Lung (tissue), 12 donors: ENCODE measurements around the gene MARCHF3. TPM values are rescaled to one million over a fixed set of nuclear protein-coding genes. Genes with fewer than 3 reads are reported as not detected.

Source experiments
- ATAC-seq: fragments of 200-7000 bp; cut with Tn5 transposase; one replicate; pipeline ENCODE4 v1.9.1; 2020; ENCODE audit warnings: moderate number of reproducible peaks; ENCODE audit not compliant: insufficient read depth, low FRiP score
- DNase-seq, 3 donors: peaks; one replicate each; pipeline ENCODE4 v3.0.0-alpha.2; 2013 to 2017
- H3K27ac ChIP-seq, 2 donors: one replicate each; pipeline ENCODE4 v1.5.1; 2013; ENCODE audit warnings: mild to moderate bottlenecking in 2 of 2, moderate library complexity in 2 of 2, control low read depth in 1 of 2, inconsistent platforms in 1 of 2, low read depth in 1 of 2, low read length in 1 of 2
- H3K27me3 ChIP-seq, 3 donors: one replicate each; pipeline ENCODE4 v1.5.1; 2013; ENCODE audit warnings: low read length in 2 of 3; ENCODE audit not compliant: control insufficient read depth in 3 of 3, insufficient read depth in 3 of 3
- H3K36me3 ChIP-seq, 4 donors: one replicate each; pipeline ENCODE4 v1.5.1; 2013; ENCODE audit warnings: low read length in 4 of 4, mild to moderate bottlenecking in 1 of 4, moderate library complexity in 1 of 4; ENCODE audit not compliant: control insufficient read depth in 4 of 4, insufficient read depth in 4 of 4
- H3K4me1 ChIP-seq, 5 donors: one replicate each; pipeline ENCODE4 v1.5.1; 2013; ENCODE audit warnings: low read length in 5 of 5, mild to moderate bottlenecking in 2 of 5, moderate library complexity in 1 of 5; ENCODE audit not compliant: control insufficient read depth in 5 of 5, insufficient read depth in 5 of 5
- H3K4me3 ChIP-seq: one replicate; pipeline ENCODE4 v1.5.1; 2013; ENCODE audit warnings: mild to moderate bottlenecking, control low read depth, moderate library complexity
- H3K9ac ChIP-seq, 2 donors: one replicate each; pipeline ENCODE4 v1.5.1; 2013; ENCODE audit warnings: low read length in 2 of 2, control low read depth in 1 of 2; ENCODE audit not compliant: insufficient read depth in 1 of 2
- H3K9me3 ChIP-seq, 4 donors: one replicate each; pipeline ENCODE4 v1.5.1; 2013; ENCODE audit warnings: low read length in 3 of 4, mild to moderate bottlenecking in 1 of 4, moderate library complexity in 1 of 4; ENCODE audit not compliant: control insufficient read depth in 4 of 4, insufficient read depth in 3 of 4
- WGBS, 2 donors: extraction: QIAGEN DNeasy Blood & Tissue Kit; methylation state at CpG; one replicate each; pipeline ENCODE4 v1.1.7; 2013; 5-methylcytosine and 5-hydroxymethylcytosine counted together
- polyA plus RNA-seq, 2 donors: library from polyadenylated mRNA; stranded (reverse); fragments of 200-250 nt; gene quantifications; one replicate each; pipeline ENCODE4 v1.2.1, GENCODE V29; 2013
- total RNA-seq, 2 donors: library from RNA; depleted of rRNA in 1 of 2; stranded (reverse); fragments of >200 nt in 1 of 2; gene quantifications; one replicate each; pipeline ENCODE4 v1.2.1, GENCODE V29; 2014 to 2021
- TF ChIP-seq, protein P1 (sequence below): IDR thresholded peaks from 2 replicates; pipeline ENCODE4 v1.5.1; 2012; ENCODE audit warnings: mild to moderate bottlenecking; ENCODE audit errors: control extremely low read depth, extremely low read depth
- donor health status: control.
- donor health status: control.
- donor health status: Bipolar disorder and iron deficiency.
- donor health status: healthy.
- donor health status: DM: yes; HTN: yes; CAD: no.

The MARCHF3 gene
- total and polyA plus RNA-seq, 4 donors: 3.7 to 17.0 (median 13.1) TPM

DNA sequence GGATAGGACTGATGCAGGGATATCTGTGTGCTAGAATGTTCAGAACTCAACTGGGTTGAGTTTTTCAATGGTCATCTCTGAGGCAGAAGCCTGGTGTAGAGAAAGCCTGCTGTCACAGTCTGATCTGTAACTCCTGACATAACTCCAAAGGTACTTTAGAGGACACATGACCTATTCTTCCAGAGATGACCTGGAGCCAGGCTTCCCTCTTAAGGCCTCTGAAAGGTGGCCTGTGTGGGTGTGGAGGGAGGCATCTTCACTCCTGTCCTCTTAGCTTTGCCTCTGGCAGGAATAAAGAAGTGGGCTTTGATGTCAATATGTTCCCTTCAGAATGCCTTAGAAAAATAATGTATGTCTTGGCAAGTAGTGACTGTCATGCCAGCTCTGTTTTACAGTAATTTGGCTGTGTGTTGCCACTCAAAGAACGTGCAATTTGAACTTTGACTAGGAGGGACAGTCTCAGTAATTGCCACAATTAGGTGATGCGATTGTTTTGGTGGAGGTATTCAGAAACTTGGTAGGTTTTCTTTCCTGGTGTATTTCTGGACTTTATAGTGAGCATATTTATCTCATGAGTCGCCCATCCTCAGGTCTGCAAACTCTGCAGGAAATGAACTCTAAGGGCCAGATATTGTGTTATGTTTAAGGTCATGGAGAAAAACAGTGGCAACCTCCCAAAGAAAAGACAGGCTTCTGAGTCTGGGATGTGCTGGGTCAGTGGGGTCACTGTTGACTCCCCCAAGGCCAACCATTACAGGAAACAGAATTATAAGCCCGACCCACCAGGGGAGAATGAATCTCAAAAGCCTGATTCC lies 46.2 kb upstream of the MARCHF3 start:
- Histone ChIP-seq H3K9me3 (no peaks in the 10 kb centered on the region), H3K27ac (no peak overlapping the region), H3K4me3 (no peak overlapping the region), H3K36me3 (no peaks in the 10 kb centered on the region), H3K9ac (no peak overlapping the region), H3K27me3 (no peaks in the 10 kb centered on the region), H3K4me1 (peaks cover 0 to 6% (median 0%) of the 10 kb centered on the region in 5 donors)
- TF ChIP-seq, protein P1, sequence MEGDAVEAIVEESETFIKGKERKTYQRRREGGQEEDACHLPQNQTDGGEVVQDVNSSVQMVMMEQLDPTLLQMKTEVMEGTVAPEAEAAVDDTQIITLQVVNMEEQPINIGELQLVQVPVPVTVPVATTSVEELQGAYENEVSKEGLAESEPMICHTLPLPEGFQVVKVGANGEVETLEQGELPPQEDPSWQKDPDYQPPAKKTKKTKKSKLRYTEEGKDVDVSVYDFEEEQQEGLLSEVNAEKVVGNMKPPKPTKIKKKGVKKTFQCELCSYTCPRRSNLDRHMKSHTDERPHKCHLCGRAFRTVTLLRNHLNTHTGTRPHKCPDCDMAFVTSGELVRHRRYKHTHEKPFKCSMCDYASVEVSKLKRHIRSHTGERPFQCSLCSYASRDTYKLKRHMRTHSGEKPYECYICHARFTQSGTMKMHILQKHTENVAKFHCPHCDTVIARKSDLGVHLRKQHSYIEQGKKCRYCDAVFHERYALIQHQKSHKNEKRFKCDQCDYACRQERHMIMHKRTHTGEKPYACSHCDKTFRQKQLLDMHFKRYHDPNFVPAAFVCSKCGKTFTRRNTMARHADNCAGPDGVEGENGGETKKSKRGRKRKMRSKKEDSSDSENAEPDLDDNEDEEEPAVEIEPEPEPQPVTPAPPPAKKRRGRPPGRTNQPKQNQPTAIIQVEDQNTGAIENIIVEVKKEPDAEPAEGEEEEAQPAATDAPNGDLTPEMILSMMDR: no peak
- ATAC-seq: no peak
- no peak for DNase-seq
- WGBS, 2 donors: 67 to 84% methylated on average over 4 of the region's 4 CpGs

DNA sequence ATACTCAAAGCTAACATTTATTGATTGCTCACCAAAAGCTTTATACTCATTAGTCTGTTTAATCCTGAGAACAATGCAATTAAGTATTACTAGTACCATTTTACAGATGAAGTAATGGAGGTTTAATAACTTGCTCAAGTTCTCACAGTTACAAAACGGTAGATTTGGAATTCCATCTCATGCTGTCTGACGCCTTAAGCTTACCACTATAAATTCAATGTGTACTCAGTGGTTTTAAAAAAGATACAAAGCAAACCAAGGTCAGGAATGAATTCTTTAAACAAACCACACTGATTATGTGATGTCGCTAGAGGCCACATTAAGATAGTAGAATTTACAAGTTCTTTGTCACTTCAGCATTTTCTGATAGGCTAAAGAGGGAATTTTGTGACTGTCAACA lies 44.1 kb upstream of the MARCHF3 start:
- WGBS, 2 donors: 92 to 95% methylated on average over 3 of the region's 3 CpGs
- Histone ChIP-seq H3K27me3 (no peaks in the 10 kb centered on the region), H3K9ac (no peak overlapping the region), H3K4me1 (peaks cover 0 to 6% (median 0%) of the 10 kb centered on the region in 5 donors), H3K36me3 (no peaks in the 10 kb centered on the region), H3K4me3 (no peak overlapping the region), H3K9me3 (no peaks in the 10 kb centered on the region), H3K27ac (no peak overlapping the region)
- TF ChIP-seq, protein P1: no peak
- ATAC-seq (no peak), DNase-seq (no peak)

DNA sequence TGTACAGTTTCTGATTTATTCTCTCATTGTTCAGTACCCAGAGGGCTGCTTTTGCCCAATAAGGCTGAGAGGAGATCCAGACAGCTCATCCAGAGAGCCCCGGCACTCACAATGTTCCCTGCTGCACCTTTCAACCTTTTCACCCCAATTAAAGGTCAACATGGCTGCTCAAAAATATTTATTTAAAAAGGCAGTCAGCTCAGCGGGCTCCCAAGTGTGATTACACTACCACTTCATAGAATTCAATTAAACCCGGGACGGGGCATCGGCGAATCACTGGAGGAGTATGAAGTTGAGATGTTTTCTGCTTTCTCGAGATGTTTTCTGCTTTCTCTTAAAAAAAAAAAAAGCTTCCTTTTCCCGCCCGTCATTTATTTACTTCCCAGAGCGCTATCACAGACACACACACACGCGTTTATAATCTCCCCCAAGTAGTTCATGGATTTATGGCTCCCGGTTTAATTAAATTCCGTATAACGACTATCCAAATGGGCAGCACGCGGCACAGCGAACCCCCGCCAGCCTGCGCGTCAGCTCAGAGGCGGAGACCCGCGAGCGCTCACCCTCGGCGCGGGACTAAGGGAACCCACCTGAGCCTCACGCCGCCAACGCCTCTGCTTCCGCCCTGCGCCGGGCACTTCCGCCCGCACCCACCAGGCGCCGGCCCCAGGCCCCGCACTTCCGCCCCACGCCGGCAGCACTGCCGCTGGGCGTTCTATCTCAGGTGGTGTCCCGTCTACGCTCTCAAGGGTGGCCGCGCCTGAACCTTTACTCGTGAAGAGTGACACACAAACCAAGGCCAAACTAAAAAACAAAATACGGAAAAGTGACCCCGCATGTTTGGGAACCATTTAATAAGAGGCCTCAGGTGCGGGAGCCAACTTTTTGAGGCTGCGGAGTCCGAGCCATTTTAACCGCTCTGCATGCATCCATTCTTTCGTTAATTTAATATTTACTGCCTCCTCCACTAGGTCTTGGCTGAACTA lies 42.8 kb upstream of the MARCHF3 start, which contains the start of gene C5orf63:
Gene C5orf63, minus strand, starts transcription at position 642 of the 986 bp plus-strand sequence. CDS start 14,507 bp downstream, outside the sequence.
- DNase-seq (peak; percentile 48 to 67 (median 52)), ATAC-seq (peak; percentile 92)
- Histone ChIP-seq H3K9ac (peak within 1 kb of the TSS; percentile 21 to 69), H3K36me3 (no peaks in the 10 kb centered on the region), H3K4me3 (peak within 1 kb of the TSS; percentile 67), H3K4me1 (peaks cover 0 to 6% (median 0%) of the 10 kb centered on the region in 5 donors), H3K27me3 (no peaks in the 10 kb centered on the region), H3K9me3 (no peaks in the 10 kb centered on the region), H3K27ac (peak within 1 kb of the TSS; percentile 78 to 84)
- TF ChIP-seq, protein P1: no peak
- WGBS, 2 donors: 15 to 24% methylated on average over 56 of the region's 56 CpGs
